SK-N-SH treated with all-trans-retinoic acid at 6 μM for 48 hours (cell line): ENCODE data around the gene NRBF2.

Source experiments
- ATAC-seq: fragments of 200-7000 bp; cut with Tn5 transposase; 3 replicates; pipeline ENCODE4 v1.9.1; 2020; ENCODE audit warnings: mild to moderate bottlenecking, moderate library complexity
- ARNTL ChIP-seq: fragments of 450-650 bp; formaldehyde crosslinking; IDR thresholded peaks from 2 replicates; pipeline ENCODE4 v1.5.0; 2020; ENCODE audit warnings: low read depth, mild to moderate bottlenecking, moderate library complexity, borderline replicate concordance
- BACH2 ChIP-seq: fragments of 250-450 bp; sonication (Bioruptor Pico); IDR thresholded peaks from 2 replicates; pipeline ENCODE4 v1.9.0; 2021; ENCODE audit warnings: mild to moderate bottlenecking, borderline replicate concordance
- CSRNP3 ChIP-seq: fragments of 250-450 bp; sonication (Bioruptor Pico); IDR thresholded peaks from 2 replicates; pipeline ENCODE4 v1.5.1; 2021; ENCODE audit warnings: mild to moderate bottlenecking, moderate library complexity
- ESRRG ChIP-seq: fragments of 250-450 bp; sonication (Bioruptor Pico); IDR thresholded peaks from 2 replicates; pipeline ENCODE4 v1.6.1; 2021; ENCODE audit warnings: mild to moderate bottlenecking
- GLIS3 ChIP-seq: fragments of 250-450 bp; sonication (Bioruptor Pico); IDR thresholded peaks from 2 replicates; pipeline ENCODE4 v1.5.0; 2020; ENCODE audit warnings: mild to moderate bottlenecking, moderate library complexity
- OSR1 ChIP-seq: fragments of 250-450 bp; sonication (Bioruptor Pico); IDR thresholded peaks from 2 replicates; pipeline ENCODE4 v1.8.0; 2022; ENCODE audit warnings: moderate library complexity, mild to moderate bottlenecking, inconsistent platforms
- PATZ1 ChIP-seq: fragments of 250-450 bp; sonication (Bioruptor Pico); IDR thresholded peaks from 2 replicates; pipeline ENCODE4 v1.8.0; 2020; ENCODE audit warnings: mild to moderate bottlenecking, moderate library complexity, borderline replicate concordance
- POU6F1 ChIP-seq: fragments of 250-450 bp; sonication (Bioruptor Pico); IDR thresholded peaks from 2 replicates; pipeline ENCODE4 v1.8.0; 2021; ENCODE audit warnings: low read depth, mild to moderate bottlenecking, moderate library complexity, borderline replicate concordance
- PPARA ChIP-seq: fragments of 250-450 bp; sonication (Bioruptor Pico); IDR thresholded peaks from 2 replicates; pipeline ENCODE4 v1.5.0; 2020; ENCODE audit warnings: mild to moderate bottlenecking, borderline replicate concordance
- RARB ChIP-seq: fragments of 250-450 bp; sonication (Bioruptor Pico); IDR thresholded peaks from 2 replicates; pipeline ENCODE4 v1.8.0; 2021; ENCODE audit warnings: mild to moderate bottlenecking, moderate library complexity
- SNAI2 ChIP-seq: fragments of 250-450 bp; sonication (Bioruptor Pico); IDR thresholded peaks from 2 replicates; pipeline ENCODE4 v1.5.0; 2020; ENCODE audit warnings: mild to moderate bottlenecking, moderate library complexity
- TCF4 ChIP-seq: fragments of 250-450 bp; sonication (Bioruptor Pico); IDR thresholded peaks from 2 replicates; pipeline ENCODE4 v1.8.0; 2021; ENCODE audit warnings: mild to moderate bottlenecking, moderate library complexity, borderline replicate concordance
- TOX ChIP-seq: fragments of 250-450 bp; sonication (Bioruptor Pico); IDR thresholded peaks from 2 replicates; pipeline ENCODE4 v1.8.0; 2021; ENCODE audit warnings: mild to moderate bottlenecking, moderate library complexity, borderline replicate concordance
- TSHZ2 ChIP-seq: fragments of 250-450 bp; sonication (Bioruptor Pico); IDR thresholded peaks from 2 replicates; pipeline ENCODE4 v1.5.0; 2020; ENCODE audit warnings: mild to moderate bottlenecking, moderate library complexity
- ZC3H10 ChIP-seq: fragments of 250-450 bp; sonication (Bioruptor Pico); IDR thresholded peaks from 2 replicates; pipeline ENCODE4 v1.5.1; 2021; ENCODE audit warnings: mild to moderate bottlenecking, moderate library complexity
- ZFP3 ChIP-seq: fragments of 250-450 bp; sonication (Bioruptor Pico); IDR thresholded peaks from 2 replicates; pipeline ENCODE4 v1.5.0; 2020; ENCODE audit warnings: mild to moderate bottlenecking, moderate library complexity
- ZFP30 ChIP-seq: fragments of 450-650 bp; formaldehyde crosslinking; IDR thresholded peaks from 2 replicates; pipeline ENCODE4 v1.5.0; 2022; ENCODE audit warnings: mild to moderate bottlenecking, moderate library complexity
- ZNF565 ChIP-seq: fragments of 450-650 bp; formaldehyde crosslinking; conservative IDR thresholded peaks from 2 replicates; pipeline ENCODE4 v1.5.0; 2020; ENCODE audit warnings: low read depth, mild to moderate bottlenecking, moderate library complexity
- ZNF70 ChIP-seq: fragments of 450-650 bp; formaldehyde crosslinking; IDR thresholded peaks from 2 replicates; pipeline ENCODE4 v1.5.0; 2020; ENCODE audit warnings: mild to moderate bottlenecking, moderate library complexity
- ZNF8 ChIP-seq: fragments of 450-650 bp; formaldehyde crosslinking; IDR thresholded peaks from 2 replicates; pipeline ENCODE4 v1.5.0; 2020; ENCODE audit warnings: mild to moderate bottlenecking, moderate library complexity
- TF ChIP-seq, protein P1 (sequence below): fragments of 250-450 bp; sonication (Bioruptor Pico); IDR thresholded peaks from 2 replicates; pipeline ENCODE4 v1.5.1; 2020; ENCODE audit warnings: low read depth, mild to moderate bottlenecking, moderate library complexity

The NRBF2 gene

GRCh38 chr10:63192826-63193225, 59.7 kb downstream of the NRBF2 start:
- no peak for ATAC-seq
- TF ChIP-seq PPARA (CRISPR knock-in tag) = no peak
- TF ChIP-seq, all 23 proteins: peak for 0

DNA sequence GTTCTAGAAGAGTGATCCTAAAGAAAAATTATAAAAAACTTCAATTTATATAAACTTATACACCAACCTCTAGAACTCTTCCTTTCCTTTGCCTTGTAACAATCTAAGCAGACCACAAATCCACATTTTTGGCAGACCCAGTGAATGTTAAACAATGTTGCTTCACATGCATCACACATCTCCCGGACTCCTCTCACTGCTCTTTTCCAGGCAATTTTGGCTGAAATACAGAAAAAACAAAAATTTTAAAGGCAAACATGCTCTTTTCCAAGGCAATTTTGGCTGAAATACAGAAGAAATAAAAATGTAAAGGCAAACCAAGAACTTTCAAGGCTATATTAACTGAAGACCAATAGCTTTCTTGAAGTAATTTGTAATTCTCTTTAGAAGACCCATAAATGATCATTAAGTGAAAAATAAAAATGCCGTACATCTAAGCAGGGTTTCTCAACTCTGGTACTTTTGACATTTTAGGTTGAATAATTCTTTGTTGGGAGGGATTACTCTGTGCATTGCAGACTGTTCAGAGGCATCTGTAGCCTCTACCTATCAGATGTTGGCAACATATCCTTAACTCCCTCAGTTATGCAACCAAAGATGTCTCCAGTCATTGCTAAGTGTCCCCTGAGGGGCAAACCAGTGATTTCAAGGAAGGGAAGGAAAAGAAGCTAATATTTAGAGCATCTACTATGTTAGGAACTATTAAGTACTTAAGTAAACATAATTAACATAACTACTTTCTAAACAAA, 64.4 kb downstream of the NRBF2 start:
- no peak for ATAC-seq
- TF ChIP-seq GLIS3 (CRISPR knock-in tag) (no peak), POU6F1 (CRISPR knock-in tag) (no peak), PPARA (CRISPR knock-in tag) (no peak), ARNTL (CRISPR knock-in tag) (no peak), TSHZ2 (CRISPR knock-in tag) (no peak), ZFP30 (CRISPR knock-in tag) (no peak), ZNF8 (CRISPR knock-in tag) (no peak), TCF4 (CRISPR knock-in tag) (no peak), OSR1 (no peak), CSRNP3 (CRISPR knock-in tag) (no peak), ZNF70 (CRISPR knock-in tag) (no peak), ESRRG (no peak), ZNF565 (CRISPR knock-in tag) (no peak), ZFP3 (CRISPR knock-in tag) (no peak), TOX (CRISPR knock-in tag) (no peak), SNAI2 (no peak), ZC3H10 (CRISPR knock-in tag) (no peak), BACH2 (CRISPR knock-in tag) (no peak), RARB (CRISPR knock-in tag) (no peak)
- TF ChIP-seq, protein P1, sequence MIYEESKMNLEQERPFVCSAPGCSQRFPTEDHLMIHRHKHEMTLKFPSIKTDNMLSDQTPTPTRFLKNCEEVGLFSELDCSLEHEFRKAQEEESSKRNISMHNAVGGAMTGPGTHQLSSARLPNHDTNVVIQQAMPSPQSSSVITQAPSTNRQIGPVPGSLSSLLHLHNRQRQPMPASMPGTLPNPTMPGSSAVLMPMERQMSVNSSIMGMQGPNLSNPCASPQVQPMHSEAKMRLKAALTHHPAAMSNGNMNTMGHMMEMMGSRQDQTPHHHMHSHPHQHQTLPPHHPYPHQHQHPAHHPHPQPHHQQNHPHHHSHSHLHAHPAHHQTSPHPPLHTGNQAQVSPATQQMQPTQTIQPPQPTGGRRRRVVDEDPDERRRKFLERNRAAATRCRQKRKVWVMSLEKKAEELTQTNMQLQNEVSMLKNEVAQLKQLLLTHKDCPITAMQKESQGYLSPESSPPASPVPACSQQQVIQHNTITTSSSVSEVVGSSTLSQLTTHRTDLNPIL = no peak

GRCh38 chr10:63199716-63200115, 66.6 kb downstream of the NRBF2 start:
- no peak for ATAC-seq
- TF ChIP-seq GLIS3 (CRISPR knock-in tag) = no peak
- no peak for TF ChIP-seq RARB (CRISPR knock-in tag)
- no peak for TF ChIP-seq BACH2 (CRISPR knock-in tag)
- no peak for TF ChIP-seq OSR1
- TF ChIP-seq ZNF8 (CRISPR knock-in tag) = no peak
- TF ChIP-seq ZNF565 (CRISPR knock-in tag) = no peak
- TF ChIP-seq PATZ1 = no peak
- no peak for TF ChIP-seq ZFP3 (CRISPR knock-in tag)
- TF ChIP-seq TCF4 (CRISPR knock-in tag) = no peak
- TF ChIP-seq POU6F1 (CRISPR knock-in tag) = no peak
- TF ChIP-seq TSHZ2 (CRISPR knock-in tag) = no peak
- TF ChIP-seq, protein P1 = no peak
- no peak for TF ChIP-seq ARNTL (CRISPR knock-in tag)
